GM19351 (cell line): ENCODE data around the gene SNAP25.

Experiments
- ATAC-seq: cut with Tn5 transposase; IDR thresholded peaks from one replicate; pipeline ENCODE4 v1.9.1; 2021; ENCODE audit warnings: mild to moderate bottlenecking, moderate library complexity; ENCODE audit not compliant: unreplicated experiment

SNAP25 gene

DNA sequence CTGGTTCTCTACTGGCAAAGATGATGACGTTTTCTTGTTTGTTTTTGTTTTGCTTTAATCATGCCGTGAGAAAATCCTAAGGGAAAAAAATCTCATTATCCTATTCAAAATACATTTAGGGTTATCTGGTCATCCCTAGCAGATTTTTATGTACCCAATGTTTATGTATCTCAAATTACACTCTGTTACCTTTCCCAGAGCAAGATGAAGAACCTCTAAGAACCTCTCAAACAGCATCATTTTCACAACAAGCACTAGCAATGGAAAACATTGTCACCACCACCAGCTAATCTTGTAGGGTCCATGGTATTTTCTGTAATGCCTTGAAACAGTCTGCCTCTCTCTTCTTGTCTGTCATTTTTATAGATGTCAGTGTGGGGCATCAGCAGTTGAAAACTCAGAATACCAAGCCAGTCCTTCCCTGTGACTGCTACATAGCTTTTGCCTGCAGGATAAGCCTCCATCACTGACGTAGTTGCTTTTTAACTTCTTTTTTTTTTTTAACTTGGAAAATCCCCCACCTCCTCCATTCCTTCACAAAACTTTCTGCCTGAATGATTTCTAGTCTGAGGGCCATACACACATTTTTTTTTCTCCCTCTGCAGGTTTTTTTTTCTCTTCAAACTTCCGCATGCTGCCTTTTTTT is 2.4 kb upstream of the SNAP25 start:
- no peak for ATAC-seq

DNA sequence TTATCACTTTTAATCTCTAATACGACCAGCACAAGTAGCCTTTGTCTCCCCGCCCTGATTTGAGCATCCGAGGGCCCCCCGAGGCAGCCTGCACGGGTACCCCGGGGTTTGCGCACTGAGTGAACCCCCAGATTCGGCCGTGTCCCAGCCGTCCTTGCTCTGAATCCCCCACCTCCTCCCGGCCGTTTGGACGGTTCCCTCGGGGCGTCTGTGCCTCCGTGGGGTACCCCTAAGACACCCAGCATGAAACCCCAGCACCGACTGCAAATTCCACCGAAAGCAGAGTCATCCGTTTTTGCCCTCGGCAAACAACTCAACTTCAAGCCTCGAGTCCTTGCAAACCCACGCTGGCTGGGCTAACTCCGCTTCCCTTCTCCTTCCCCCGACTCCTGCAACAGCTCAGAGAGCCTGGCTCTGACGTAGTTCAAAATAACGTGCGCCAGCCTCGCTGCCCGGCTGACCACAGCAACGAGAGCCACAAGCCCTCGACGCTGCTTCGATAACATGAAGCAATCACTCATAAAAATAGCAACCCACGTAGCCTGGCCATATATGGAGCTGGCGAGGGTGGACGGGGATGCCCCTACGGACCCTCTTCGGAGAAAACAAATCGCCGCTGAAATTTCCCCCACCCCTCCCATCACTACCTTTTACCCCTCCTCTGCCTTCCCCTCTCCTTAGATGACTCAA is 764 bp upstream of the SNAP25 start:
- no peak for ATAC-seq

DNA sequence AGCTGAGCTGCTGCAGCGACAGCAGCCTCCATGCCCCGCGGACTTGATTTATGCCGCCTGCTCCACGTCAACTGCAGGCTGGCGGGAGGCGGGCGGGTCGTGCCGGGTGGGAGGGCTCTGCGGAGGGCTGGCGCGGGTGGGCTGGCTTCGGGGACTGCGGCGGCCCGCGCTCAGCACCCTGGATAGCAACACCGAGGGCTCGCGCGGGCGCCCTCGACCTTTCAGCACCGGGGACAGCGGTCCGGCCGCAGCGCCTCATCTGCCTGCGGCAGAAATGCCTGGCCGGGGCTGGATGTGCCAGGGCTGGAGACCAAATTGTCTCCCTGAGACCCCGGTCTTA is 792 bp downstream of the SNAP25 start:
- ATAC-seq: peak; percentile 67

DNA sequence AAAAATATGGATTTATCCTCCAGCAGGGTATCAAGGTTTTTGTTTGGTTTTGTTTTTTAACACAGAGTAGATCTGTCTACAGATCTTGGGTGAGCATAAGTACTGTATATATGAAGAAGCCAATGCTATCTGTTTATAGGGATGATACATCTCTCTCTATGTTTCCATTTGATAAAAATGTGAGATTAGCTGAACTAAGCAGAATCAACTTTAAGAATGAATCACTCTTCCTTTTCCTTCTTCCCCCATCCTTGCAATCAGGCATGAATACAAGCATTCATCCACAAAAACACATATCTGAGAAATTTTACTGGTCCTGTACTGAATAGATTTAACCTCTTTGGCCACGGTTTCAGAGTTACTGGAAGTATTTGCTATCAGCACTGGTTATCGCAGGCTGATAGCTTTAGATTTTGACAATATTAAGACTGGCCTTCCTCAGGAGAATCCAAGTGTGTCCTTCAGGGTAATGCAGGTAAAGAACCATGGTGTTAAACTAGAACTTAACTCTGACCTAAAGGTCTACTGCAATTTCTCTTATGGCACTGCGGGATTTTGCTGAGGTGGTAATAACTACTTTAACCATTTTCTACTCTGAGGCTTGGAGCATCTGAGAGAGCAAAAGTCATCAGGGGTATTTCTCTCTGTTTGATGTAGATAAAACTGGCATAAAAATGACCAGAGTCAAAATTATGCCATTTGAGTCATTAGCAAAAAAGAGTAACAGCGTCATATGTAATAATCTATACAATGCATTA is 1.5 kb downstream of the SNAP25 start:
- no peak for ATAC-seq

DNA sequence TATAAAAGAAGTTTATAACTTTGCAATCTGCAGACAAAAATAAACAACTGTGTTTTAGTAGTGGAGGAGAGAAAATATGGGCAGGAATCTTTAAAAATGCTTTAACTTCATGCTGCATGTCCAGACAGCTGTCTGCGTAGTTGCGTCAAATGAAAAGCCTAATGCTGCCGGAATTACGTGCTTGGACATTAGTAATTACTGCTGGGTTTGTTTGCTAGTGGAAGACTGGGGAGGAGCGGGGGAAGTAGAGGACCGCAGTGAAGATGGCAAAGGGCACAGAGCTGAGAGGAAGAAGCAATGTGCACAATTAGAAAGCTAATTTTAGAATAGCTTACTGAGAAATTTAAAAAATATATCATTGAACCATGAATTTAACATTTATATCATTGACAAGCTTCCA is 2.4 kb downstream of the SNAP25 start:
- ATAC-seq: no peak

DNA sequence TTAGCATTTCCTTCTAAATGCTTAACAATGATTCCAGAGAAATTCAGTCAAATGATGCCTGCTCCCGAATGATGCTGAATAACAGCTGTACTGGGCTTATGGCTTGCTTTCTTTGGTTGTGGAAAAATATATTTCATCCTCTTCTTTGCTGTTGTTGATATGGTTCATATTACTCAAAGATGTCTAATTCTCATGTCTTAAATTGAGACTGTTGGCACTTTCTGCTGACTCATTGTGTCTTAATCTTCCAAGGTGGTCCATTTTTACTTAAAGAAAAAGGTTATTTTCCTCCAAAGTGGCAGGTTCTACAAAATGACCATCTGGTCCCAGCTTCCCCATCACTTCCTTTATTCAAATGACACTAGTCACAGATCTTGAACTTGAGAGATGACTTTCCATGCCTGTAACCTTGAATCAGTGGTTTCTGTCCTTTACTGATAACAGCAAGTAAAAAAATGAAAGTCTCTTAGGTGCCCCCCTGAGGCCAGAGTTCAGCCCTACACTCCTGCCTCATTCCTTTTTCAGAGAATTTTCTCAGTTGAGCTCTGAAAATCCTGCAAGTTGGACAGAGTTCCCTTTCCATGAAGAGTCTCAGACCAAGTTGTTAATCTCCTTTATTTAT is 6.9 kb downstream of the SNAP25 start:
- peak; percentile 80 for ATAC-seq

DNA sequence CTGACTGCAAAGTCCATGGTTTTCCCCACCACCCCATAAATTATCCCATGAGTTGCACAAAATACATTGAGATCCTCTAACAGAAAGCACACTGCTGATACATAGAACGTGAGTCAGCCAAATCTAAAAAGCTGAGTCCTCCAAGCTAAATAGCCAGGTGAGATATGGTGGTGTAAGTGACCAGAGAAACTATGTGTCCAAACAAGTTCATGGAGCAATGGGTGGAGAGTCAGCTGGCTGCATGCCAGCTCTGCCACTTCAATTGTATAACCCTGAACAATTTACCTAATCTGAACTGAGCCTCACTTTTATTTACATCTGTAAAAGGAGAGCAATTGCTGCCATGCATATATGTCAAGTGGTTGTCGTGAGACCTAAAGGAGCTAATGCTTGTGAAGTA is 9.7 kb downstream of the SNAP25 start:
- ATAC-seq: no peak

DNA sequence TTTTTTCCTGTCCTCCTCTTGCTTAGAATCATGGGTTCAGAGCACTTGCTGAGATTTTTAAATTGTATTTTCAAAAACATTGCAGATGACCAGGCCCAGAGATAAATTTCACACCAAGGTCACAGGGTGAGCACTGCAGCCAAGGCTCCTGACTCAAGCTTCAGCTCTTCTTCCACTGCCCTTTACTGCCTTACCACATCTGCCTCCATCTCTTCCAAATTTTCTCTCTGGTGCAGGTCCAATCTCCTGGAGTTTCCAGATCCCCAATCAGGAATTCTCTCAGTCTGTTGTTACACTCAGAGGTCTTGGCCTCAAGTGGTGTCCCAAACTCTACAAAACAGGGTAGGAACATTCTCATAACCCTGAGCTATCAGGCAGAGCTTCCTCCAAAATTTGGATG is 12.7 kb downstream of the SNAP25 start:
- ATAC-seq: no peak

DNA sequence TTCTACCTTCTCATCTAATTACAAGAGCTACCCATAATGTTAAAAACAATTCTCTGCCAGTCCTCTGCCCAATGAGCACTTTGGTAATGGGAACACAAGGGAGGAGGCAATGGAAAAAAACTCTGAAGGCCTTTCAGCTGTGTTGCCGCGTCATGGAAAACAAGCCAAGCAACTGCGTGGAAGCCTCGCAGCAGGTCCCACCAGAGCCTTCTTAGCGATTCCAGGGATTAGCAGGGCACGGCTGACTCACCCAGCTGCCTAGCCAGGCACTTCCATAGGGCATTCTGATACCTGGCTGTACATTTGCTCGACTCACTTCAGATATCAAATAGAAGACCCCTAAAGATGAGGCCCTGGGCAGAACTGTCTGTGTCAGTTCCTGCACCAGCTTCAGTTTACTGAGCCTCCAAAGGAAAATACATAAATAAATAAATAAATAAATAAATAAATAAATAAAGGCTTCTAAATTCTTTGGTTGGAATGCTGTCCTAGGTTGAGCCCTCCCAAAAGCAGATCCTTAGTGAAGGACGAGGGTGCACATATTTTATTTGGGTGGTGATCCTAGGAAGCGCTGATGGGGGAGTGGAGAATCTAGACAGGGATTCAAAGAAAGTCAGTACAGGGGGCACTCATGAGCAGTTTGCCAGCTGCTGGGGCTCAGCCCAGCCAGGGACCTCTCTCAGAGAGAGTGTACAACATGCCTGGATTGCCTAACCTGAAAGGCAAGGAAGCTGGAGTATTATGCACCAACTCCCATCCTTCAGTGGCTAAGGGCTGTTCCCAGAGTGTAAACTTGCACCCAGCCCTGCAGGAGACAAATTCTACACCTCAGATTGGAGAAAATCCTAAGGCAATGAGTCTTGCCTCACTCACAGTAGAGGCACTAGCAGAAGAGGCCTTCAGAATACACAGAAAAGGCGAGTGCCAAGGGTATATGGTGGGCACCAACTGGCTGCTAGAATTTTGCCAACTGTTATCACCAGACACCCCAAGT is 18.2 kb downstream of the SNAP25 start:
- ATAC-seq: no peak

DNA sequence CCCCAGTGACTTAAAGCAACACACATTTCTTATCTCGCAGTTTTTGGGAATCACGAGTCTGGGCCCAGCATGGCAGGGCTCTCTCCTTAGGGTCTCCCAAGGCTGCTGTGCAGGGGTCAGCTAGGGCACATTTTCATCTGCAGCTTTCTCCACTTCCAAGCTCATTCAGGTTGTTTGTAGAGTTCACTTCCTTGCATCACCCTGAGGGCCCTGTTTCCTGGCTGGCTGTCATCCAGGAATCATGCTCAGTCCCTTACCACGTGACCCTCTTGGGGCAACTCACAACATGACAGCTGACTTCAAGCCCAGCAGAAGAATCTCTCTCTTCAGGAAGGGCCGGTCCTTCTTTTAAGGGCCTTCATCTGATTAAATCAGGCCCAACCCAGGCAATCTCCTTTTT is 21.3 kb downstream of the SNAP25 start:
- ATAC-seq: no peak

DNA sequence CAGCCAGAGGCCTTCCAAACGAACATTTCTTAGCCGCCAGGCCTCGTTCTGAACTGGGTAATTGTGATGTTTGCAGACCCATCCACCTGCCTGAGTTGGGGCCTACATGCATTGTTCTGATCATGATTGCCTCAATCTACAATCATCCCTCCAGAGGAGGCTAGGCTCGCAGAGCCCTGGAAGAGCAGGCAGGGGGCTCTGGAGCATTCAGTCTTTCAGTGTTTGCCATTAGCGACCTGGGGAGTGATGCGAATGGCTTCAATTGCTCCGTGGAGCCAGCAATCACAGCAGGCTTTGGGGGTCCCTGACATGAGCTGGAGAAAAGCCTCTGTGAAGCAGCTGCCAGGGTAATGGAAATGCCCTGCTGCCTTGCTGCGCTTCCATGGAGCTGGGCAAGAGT is 22.0 kb downstream of the SNAP25 start:
- ATAC-seq: no peak

DNA sequence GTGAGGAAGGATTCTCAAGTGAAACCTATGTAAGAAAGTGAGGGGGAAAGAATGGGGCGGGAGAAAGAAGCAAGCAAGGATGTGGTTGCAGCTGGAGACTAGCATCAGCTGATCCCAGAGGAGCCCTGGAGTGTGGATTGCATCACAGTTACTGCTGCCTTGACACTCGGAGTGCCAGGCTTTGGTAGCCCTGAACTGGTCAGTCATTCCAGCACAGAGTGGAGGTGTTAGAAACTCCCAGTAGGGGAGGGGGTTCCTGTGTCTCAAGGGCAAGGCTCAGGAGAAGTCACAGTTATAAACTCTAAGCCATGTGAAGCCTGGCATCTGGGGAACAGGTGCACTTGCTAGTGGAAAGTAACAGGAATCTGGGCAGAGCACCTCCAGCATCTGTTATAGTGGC is 23.5 kb downstream of the SNAP25 start:
- ATAC-seq: no peak

DNA sequence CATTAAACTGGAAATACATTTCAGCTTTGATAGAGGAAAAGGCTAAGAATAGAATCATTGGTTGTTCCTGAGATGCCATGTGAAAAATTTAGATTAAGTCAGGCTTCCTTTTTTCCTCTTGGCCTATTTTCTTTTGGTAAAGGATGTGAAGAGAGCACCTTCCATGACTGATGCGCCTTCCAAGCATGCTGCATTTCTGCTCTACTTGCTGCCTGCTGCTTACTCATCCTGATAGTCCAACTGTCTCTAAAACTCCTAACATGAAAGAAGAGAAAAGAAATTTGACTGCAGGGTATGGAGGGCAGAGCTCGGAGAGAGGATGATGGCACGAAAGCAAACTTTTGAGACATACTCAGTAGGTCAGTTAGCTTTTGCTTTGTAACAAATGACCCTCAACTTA is 28.8 kb downstream of the SNAP25 start:
- ATAC-seq: no peak

DNA sequence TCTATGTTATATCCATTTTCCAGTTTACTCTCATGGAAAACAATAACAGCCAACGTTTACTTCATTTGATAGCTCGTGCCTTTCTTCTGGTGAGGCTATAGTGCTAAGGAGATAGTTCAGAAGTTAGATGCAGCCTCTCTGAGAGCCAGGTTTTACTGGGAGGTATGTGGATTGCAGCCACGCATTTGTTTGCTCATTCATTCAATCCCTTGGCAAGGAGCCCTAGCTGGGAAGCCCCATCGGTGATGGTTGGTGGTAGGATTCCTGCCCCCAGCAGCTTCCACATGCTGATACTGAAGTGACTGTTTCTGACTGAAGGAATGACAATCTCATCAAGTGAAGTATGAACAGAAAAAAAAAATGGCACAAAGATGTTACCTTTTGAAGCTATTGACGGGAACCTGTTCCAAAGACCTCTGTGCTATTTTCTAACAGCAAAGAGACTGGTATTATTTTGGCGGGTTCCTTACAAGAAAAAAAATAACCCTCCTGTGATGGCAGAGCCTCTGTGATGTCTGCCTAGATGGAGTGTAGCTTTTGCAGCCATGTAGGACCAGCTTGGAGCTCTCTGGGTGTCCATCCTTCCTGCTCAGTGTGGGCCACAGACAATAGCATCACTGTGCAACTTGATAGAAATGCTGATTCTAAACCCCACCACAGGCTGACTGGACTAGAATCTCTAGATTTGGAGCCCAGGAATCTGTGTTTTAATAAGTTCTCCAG is 30.6 kb downstream of the SNAP25 start:
- no peak for ATAC-seq

DNA sequence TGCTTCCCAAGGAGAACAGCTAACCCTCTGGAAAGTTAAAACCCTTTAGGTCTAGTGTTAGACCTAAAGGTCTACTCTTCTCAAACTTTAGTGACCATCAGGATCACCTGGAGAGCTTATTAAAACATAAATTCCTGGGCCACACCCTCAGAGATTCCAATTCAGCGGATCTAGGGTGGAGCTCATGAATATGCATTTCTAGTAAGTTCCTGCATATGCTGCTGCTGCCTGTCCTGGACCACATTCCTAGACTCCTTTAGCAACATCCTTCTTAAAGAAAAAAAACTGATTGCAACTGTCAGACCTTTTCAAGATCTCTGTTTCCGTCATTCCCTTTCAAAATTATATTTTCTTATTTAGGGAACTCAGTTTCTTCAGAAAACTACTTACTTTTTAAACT is 31.2 kb downstream of the SNAP25 start:
- ATAC-seq: no peak

DNA sequence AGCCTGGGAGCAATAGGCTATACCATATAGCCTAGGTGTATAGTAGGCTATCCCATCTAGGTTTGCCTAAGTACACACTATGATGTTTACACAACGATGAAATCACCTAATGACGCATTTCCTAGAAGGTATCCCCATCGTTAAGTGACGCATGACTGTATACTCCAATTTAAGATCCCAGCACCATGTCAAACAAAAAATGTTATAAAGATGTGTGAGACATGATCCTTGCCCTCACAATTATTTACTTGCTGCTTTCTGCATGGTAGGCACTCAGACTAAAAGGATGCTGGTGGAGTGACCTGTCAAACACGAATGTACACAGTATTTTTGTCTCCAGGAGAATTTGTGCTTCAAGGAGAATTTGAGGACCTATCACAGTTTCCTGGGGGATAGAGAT is 32.3 kb downstream of the SNAP25 start:
- no peak for ATAC-seq

DNA sequence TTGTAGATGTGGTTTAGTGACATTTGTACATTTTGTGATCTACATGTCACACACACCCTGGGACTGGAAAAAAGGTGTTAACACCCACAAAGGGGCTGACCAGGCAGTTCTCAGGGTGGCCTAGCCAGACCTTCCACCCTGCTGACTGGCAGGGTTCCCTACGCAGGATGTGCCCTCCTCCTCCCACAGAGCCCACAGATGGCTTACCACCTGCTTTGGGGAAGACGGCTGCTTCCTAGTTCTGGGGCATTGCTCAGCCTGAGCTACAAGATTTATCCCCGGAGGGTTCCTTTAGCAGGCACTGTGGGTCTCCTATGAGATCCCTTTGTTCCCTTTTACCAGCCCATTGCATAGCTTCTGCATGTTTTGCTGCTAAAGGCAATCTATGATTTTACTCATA is 35.1 kb downstream of the SNAP25 start:
- ATAC-seq: no peak

DNA sequence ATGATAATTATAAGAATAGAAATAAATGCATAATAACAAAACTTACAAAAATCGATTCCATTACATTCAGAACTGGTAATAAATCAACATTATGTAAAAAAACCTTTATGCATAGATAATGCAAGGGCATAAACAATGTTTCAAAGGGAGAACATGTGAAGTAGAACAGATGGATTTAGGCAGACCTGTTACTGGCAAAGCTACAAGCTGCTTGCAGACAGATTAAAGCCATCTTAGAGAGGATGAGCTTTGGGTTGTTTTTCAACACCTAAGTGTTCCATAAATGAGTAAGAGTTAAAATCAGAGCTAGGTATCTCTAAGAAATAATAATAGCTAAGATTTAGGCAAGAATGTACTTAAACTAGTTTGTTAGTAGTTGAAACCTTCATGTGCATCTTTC is 37.2 kb downstream of the SNAP25 start:
- ATAC-seq: no peak

DNA sequence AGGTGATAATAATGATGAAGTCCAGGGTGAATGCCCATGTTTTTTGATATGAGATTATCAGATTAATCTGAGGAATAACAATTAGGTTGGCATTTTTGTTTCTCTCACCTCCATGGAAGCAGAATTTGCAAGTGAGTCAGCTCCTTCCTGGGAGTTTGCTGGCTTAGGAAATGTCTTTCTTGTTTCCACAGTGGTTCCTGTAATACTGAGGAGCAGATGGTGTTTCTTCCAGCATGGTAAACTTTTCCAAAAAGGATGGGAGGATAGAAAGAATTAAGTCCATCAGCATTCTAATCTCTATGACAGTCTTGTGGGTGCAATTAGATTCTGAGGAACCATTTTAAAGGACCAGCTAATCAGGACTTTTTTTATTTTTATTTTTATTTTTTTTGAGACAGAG is 40.5 kb downstream of the SNAP25 start:
- ATAC-seq: no peak

DNA sequence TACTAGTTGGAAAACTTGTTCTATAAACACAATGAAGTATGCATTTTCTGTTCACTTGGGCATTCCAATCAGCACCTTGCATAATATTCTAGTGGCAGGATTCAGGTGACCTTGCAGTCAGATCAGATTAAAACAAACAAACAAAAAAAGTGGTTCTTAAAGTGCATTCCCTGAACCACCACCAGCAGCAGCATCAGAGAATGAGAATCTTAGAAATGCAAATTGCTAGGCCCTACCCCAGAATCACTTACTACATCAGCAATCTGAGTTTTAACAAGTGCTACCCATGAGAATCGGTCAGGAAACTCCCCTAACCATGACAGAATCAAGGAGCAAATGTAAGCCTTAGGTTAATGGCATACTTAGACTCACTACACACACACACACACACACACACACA is 41.7 kb downstream of the SNAP25 start:
- no peak for ATAC-seq
